ENCODE data around the gene SORBS2.
A peak's percentile ranks its signal among the peaks of the same experiment; 100 is the strongest.

Gene SORBS2

DNA sequence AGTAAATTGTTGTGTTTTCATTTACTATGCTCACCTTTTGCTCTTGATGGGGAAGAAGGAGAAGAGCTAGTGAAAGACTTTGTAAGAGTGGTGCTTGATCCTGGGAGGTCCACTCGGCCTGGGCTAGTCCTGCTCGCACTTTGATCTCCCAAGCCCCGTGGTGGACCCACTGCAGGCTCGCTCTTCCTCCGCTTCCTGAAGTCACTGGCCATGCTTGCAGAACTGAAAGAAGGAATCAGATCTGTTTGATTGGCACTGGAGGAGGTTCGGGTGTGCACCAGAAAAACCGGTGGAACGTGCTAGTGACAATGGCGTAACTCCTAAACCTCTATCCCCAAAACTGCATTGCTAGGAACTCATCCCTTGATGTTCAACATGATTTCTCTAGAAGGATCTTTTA is 185.2 kb downstream of the SORBS2 start:
- no peak for DNase-seq

DNA sequence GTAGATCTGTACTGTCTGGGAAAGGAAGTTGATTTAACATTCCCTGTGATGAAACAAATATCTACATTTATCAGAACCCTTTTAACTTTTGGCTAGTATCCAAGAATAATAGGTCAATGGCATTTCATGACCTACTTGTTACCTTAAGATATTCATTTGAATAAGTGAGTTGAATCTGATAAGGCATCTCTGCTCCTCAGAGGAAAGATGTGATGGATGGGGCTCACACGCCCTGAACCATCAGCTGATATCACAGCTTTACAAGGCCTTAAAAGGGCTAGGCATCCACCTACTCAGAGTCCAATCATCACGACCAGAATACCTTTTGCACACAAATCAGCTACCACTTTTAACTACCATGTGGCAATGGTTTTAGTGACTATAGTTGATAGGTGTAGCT is 186.5 kb downstream of the SORBS2 start:
- no peak for DNase-seq

DNA sequence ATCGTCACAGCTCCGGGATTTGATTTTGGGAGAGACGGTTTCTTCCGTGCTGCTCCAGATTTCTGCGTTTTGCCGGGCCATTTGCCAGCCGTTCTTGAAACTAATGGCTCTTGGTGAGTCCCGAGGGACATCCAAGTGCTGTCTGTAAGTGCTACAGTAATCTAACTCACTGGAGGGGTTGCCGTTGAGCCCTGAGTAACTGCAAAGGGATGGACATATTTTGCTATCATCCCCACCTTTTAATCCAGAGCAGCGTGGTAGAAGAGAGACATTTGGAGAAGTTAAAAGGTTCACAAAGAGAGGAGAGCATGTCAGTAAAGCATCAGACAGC is 187.8 kb downstream of the SORBS2 start:
- no peak for DNase-seq

DNA sequence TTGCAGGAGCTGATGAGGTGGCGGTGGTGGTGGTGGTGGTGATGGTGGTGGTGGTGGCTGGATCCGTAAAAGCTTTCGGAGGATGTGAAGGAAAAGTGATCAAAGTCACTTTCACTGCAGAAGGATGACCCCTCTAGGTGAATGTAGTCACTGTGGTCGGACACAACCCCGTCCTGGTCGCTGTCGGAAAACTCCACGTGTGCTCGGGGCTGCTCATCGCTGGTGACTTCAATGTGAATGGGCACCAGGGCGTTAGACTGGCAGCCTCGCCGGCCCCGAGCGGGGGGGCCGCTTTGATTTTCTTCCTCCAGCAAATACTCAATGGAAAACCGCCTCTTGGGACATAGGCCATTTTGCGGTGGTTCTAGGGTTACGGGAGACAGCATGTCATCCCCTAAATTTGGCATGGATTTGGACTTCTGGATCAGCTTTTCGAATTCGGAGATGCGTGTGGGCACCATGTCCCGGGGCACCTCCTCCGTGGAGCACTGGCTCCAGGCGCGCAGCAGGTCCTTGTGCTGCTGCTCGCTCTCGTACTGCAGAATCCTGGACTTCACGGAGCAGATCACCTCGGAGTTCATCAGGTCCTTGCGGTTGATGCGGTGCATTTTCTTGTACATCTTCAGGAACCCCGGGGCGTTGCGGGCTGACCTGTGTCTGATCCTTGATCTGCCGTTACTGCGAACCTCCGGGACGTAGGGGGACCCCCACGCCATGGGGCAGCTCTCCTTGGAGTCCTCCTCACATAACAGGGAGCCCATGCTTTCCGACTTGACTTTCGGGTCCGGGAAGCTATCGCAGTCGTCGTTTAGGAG is 188.3 kb downstream of the SORBS2 start:
- DNase-seq = no peak

DNA sequence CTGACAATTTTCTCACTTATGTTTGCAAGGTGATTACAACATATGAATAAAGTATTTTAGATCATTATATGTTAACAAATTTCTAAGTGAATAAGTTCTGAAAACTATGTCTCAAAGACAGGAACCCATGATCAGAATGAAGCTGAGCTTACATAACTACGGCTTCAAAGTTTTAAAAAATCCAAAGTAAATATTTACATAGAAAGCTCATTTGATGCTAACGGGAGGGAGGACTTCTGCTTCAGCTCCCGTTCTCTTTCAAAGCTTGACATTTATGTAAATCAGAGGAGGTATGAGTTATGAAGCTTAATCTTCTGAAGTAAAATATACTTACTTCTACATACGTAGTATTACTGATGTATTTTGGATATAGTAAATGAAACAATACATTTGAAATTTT is 203.8 kb downstream of the SORBS2 start:
- DNase-seq = no peak

DNA sequence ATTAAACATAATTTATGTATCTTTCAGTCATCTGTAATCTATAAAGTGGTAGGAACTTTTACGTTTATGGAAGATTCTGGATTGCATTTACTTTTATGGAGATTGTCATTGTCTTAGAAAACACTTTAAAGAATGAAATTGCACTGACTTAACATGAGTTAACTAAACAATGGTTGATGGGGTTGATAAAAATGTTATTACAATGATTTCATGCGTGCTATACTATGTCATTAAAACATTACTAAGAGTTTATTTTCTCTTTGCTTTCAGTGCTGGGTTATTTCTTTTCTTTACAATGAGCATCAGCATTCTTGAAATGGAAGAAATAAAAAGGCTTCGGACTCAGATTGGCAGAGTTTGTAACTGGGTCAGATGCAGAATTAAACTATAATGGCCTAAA is 209.6 kb downstream of the SORBS2 start:
- no peak for DNase-seq

DNA sequence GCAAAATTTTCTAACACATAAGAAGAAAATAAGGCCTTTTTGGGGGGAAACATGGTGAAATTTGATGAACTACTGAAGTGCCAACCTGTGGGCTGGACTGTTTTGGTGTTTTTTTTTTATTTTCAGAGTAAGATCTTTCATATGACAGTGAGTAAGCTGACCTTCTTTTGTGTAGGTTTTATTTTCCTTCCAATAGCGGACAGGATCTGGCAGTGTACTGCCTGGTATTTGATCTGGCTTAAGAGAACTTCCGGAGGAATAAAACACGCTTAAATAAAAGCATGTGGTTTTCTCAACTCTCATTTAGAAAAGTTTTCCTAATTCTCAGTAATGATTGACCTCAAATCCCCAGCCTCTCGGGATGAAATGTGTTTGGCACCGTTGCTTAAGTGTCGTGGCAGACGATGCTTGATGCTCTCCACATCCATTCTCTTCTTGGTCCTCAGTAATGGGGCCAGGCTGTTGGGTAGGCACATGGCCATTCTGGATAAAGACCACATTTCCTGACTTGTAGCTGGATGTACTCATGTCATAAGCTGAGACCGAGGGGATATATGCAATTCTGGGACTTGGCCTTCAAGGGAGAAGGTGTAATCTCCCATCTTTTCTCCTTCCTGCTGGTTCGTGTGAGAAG is 211.1 kb downstream of the SORBS2 start:
- no peak for DNase-seq

DNA sequence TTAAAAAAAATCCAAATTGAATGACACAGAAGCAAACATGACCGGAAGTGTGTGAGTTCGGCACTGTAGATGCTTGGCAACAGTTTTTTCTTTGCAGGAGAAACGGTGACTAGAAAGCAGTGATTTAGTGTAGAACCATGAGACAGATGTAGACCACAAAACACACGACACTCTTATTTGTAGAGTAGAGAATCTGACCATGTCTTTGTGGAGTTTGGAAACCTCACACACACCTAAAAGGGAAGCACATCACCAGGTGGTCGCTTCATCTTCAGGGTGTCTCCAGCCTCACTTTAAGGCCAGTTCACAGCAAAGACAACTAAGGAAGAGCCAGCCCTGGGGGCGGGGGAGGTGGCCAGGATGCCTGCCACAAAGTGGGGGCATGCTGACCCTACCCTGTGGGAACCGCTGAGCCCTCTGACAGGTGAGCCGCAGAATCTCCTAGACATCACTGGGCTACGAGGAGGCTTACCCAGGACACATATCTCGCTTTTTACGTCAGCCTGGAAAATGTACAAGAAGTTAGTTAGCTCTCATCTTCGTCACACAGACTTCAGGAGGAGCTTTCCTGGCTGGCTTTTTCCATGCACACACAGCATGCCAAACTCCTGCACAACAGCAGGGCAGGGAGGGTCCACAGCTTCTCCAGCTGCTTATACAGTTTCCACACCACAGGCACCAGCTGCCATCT is 212.3 kb downstream of the SORBS2 start:
- no peak for DNase-seq

DNA sequence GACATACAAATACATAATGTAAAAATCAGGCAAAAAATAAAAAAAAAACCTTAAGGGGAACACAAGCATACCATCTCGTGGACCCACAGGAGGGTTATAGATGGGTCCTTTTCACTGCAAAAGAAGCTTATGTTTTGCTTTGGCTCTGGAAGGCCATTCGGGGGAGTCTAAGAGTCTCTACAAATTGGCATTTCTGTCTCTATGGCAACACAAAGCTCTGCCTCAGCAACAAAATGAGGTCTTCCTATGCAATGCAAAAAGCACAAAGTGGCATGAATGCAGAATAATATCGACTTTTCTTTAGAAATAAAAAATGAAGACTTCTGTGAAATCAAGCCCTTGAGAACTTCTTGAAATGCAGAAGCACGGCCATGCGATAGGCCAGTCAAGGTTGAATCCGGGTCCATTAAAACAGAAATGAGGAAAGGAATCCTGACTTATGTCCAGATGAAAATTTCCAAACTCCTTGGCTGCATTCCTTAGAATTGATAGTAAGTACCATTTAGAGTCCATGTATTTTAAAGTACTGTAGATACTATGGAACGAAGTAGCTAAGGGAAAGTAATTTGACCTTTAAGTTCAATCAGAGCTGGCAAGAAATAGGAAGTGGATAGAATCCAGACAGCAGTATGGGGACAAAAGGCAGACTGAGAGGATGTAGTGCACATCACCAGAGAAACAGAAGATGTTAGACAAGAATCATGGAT is 213.0 kb downstream of the SORBS2 start:
- DNase-seq = no peak

DNA sequence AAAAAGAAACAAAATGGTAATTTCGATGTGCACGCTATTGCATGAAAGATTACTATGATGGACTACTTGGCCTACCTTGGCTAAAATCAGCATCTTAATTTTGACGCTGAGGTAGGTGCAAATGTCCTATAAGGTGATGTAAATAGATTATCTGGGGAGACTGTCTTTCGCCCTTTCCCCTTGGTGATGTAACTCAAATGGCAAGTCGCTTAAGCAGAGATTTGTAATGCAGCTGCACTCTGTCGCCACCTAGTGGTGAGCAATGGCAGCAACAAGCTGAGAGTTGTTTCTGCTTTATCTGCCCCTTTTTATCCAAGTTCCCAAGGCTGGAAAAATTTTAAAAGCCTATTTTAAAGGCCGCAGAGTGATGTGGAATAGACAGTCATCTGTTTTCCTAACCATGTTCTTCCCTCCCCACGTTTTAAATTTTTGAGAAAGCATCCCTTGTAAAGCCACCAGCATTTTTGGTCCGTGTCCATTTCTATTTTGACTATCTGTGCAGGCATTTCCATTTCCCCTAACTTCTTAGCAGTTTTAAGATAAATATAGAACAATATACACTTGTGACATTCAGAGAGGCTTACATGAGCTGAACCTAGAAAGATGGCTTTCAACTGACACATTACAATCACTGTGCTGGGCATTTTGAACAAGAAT is 214.3 kb downstream of the SORBS2 start:
- DNase-seq = peak; percentile 2

DNA sequence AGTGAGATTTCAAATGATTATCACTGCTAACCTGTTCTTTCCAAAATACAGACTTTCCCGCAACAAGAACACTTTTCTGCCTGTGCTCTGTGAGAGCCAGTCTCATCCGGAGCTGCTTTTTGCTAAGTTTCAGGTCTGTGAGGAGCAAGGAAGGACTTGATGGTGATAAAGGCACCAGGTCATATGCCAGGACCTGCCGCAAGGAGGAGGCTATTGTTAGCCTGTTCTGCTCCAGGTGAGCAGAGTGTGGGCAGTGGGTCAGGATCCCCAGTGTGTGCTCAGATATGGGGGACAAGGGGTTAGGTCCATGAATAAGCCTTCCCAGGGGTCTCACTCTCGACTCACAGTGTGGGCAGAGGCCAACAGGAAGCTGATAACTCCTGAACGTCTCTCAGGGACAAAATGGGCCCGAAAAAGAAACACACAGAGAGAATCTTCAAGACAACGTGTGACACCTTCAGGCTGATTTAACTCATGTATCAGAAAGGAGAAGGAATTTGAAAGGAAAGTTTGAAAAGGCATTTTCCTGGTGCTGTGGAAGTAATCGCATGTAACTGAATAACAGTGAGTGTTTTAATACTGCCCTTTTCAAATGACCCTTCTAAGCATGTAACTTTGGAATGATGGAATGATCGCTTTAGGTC is 219.0 kb downstream of the SORBS2 start:
- DNase-seq = no peak

DNA sequence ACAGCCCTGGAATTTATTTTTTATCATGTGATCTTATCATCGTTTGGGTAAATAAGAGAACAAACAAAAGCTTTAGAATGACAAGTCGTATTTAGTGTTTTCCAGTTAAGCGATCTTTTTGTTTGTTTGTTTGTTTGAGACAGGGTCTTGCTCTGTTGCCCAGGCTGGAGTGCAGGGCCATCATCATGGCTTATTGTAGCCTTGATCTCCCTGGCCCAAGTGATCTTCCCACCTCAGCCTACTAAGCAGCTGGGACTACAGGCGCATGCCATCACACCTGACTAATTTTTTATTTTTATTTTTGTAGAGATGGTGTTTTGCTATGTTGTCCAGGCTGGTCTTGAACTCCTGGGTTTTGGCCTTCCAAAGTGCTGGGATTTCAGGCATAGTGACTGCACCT is 219.6 kb downstream of the SORBS2 start:
- DNase-seq = no peak

DNA sequence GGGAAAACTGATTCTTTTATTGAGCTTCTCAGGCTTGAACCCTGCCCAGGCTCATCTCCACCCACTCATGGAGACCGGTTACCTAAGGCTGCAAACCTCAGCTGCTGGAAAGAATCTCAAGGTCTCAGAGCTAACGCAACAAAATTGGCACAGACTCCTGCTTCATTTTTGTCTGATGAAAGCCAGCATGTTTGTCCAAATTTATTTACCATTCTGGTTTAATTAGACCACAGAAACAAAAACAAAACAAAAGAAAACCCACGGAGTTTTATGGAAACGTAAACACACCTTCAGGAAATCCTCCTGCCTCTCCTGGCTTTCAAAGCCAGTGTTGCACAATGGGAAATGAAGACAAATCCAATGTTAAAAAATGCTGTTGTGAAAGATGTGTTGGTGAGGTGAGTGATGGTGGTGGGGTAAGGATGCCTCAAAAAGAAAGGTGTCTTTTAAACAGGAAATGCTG is 220.3 kb downstream of the SORBS2 start:
- no peak for DNase-seq

DNA sequence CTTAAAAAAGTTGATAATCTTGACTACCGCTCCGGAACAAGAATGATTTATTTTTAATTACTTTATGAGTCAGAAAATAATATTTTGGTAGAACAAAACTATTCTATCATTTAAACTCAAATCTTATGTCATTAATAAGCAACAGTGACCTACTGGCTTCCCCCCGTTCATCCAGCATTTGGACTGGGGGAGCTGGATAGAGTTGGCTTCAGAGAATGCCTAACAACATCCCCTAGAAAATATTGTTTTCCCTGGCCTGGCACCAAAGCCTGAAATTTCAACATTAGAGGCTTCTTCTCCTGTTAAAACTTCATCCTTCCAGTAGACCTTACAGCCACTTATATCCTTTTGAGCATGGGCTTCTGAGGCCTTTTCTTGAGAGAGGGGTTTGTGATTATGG is 221.0 kb downstream of the SORBS2 start:
- DNase-seq = no peak

DNA sequence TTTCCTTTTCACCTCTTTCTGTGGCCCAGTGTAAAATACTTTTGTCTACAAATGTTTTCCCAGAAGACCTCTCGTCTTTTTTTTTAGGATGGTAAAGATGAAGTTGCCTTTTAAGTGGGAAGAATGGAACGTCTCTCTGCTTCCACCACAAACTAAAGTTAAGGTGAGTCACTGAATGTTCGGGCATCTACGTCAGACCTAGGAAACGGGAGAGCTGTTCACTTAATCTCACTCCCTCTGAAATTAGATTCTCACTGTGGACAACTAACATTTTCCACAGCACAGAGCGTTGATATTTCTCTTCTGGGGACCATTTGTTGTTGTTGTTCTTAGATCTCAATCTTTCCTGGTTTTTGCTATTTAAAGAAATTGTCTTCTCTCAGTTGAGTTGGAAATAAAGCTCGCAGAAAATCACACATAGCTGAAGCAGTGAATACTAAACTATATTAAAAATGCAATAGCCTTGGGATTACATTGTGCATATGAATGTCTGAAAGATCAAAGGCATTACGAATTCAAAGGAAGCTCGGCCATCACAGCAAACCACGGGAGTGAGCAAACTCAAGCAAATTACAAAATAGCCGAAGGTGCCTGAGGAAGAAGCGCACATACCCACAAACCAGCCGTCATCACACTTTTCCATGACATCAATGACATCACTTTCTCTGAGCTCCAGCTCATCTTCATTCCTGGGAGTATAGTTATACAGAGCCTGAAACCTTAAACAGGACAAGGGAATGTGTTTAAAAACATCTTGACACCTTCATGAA is 222.7 kb downstream of the SORBS2 start:
- no peak for DNase-seq

DNA sequence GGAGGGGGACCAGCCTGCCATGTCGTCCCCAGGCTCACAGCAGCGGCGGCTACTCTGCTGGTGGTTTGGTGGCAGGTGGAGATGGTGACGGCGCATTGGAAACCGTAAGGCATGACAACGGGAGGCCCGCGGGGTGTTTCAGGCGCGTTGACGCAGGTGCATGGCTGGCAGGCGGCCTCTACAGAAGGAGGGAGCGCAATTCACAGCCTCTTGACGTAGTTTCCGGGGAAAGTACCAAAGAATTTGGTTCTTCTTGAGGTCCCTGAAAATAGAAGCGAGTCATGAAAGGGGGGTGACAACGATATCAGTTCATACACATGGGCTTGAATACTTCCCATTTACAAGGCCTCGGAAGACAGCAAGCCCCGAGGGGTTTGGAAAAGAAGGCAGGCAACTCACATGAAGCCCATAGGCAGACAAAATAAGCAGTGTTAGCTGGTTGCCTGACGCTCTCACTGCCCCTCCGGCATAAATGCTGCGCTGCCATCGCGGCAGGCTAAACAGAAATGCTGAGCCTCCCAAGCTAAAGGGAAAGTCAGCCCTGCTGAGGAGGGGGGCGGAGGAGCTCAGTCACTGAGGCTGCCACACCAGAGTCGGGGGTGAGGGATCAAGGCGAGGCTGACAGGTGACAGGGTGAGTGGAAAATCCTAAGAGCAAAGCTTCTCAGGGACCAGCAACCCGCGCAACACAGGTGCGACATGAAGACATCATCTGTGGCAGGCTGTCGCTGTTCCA is 224.4 kb downstream of the SORBS2 start:
- DNase-seq = no peak

DNA sequence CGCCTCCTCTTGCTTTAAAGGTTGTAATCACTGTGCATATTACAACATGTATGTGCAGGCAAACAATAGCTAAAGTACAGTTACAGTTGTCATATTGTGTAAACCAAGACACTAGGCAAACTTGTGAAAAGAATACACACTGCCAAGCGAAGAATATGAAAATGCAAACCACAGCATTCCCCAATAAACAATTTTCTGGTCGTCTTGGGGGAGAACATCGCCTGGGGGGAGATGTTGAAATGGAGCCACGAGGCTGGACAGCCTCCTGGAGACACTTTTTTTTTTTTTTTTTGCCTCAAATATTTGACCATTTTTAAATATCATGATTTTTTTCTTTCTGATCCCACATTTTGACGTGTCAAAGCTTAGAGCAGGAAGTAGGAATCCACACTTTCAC is 225.0 kb downstream of the SORBS2 start:
- no peak for DNase-seq

DNA sequence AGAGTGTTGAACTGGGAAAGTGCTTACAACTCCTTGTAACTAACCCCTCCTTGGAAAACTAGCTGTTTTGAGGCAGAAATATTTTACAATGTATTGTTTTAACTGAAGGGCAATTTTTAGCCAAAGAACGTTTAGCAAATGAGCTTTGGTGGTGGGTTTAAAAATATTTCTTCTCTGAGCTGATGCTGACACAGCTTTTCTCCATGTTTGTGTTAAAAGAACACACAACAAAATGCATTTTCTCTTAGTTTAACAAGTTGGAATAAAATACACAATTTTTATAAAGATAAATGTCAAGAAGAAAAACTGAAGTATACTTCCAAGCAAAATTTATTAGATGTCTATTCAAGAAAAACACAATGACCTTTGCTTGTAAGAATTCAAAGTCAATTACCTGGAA is 226.8 kb downstream of the SORBS2 start:
- no peak for DNase-seq

DNA sequence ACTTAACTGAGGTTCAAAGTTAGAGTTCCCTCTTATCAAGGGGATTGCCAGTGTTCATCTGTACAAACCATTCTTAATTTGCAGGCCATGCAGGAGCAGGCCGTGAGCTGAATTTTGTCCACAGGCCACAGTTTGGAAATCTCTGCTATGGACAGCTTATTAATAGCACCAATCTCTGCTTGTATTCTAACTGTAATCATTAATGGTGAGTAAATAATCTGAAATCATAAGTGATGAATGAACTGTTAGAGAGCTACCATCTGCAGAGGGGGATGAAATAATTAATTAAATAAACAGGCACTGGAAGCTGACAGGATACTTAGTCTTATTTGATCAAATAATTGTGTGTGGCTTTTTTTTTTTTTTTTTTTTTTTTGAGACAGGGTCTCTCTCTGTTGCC is 228.2 kb downstream of the SORBS2 start:
- no peak for DNase-seq

DNA sequence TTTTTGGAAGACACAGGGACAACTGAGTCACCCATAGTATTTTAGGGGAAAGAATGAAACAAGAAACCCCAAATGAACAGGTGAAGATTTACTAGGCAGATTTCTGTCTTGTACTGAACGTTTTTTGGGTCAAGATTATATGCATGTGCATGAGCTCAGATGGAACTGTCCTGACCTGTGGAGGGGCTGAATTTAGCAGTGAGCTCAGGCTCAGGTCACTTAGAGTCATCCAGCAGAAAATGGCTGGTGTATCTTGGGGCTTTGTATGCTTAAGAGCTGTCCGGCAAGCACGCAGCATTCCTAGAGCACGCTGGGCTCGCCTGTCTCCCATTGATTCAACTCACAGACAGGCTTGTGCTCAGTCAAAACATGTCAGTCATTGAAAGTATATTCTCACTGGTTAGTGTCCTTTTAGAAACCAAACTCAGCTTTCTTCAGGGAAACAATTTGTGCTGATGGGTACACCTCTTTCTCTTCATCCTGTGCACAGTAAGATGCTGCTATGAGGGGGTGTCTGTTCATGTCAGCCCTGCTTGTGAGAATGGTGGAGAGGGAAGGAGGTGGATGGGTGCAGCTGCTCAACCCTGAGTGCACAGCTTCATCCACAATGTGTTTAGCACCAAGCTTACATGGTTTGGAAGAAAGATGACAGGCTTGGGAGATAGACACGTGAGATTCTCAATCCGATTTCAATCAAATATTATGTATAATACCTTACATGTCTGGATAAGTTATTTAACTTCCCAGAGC is 229.2 kb downstream of the SORBS2 start:
- no peak for DNase-seq

Measured in KG1 (cell line).